Stimulated activated memory B cell treated with anti-CD40 and anti-IgM and Interleukin-4, amounts not matched to agents 10 μg/mL and 1 μg/mL and 100 μg/mL, for 72 hours (primary cell): Measurements from ENCODE around the gene CALML5.

Experiments
- ATAC-seq: fragments of 150-1000 bp; cut with Tn5 transposase; 2 replicates; pipeline ENCODE4 v1.10.0; 2021
- H3K27ac Mint-ChIP-seq: one replicate; pipeline ENCODE4 v1.8.0; 2022; ENCODE audit warnings: mild to moderate bottlenecking, mixed read lengths
- H3K27me3 Mint-ChIP-seq: one replicate; pipeline ENCODE4 v1.8.0; 2022; ENCODE audit warnings: mixed read lengths
- H3K36me3 Mint-ChIP-seq: one replicate; pipeline ENCODE4 v1.8.0; 2022; ENCODE audit warnings: mixed read lengths
- H3K4me1 Mint-ChIP-seq: one replicate; pipeline ENCODE4 v1.8.0; 2022; ENCODE audit warnings: mixed read lengths
- H3K4me3 Mint-ChIP-seq: one replicate; pipeline ENCODE4 v1.8.0; 2022; ENCODE audit warnings: mild to moderate bottlenecking, moderate library complexity, mixed read lengths
- H3K9me3 Mint-ChIP-seq: one replicate; pipeline ENCODE4 v1.8.0; 2022; ENCODE audit warnings: mixed read lengths

The CALML5 gene

GRCh38 chr10:5499493-5500140, at the start of gene CALML5:
Gene CALML5 (minus strand): TSS chr10:5499570. CDS start chr10:5499438, 132 bp downstream.
- no peak within 1 kb of the TSS for H3K27ac Mint-ChIP-seq
- H3K4me3 Mint-ChIP-seq, result no peak within 1 kb of the TSS
- H3K36me3 Mint-ChIP-seq, result no peaks in the 10 kb centered on the region
- H3K4me1 Mint-ChIP-seq, result no peaks in the 10 kb centered on the region
- no peak for ATAC-seq
- peaks cover 32% of the 10 kb centered on the region for H3K27me3 Mint-ChIP-seq
- H3K9me3 Mint-ChIP-seq, result no peaks in the 10 kb centered on the region

GRCh38 chr10:5547931-5548660, 48.7 kb upstream of the CALML5 start:
- H3K4me1 Mint-ChIP-seq, result peaks cover 17% of the 10 kb centered on the region
- peaks cover 6% of the 10 kb centered on the region for H3K27me3 Mint-ChIP-seq
- no peak overlapping the region for H3K27ac Mint-ChIP-seq
- H3K4me3 Mint-ChIP-seq, result no peak overlapping the region
- no peaks in the 10 kb centered on the region for H3K36me3 Mint-ChIP-seq
- no peaks in the 10 kb centered on the region for H3K9me3 Mint-ChIP-seq
- no peak for ATAC-seq

- no peak for ATAC-seq
- Mint-ChIP-seq H3K27me3 (peaks cover under 1% of the 10 kb centered on the region), H3K9me3 (no peaks in the 10 kb centered on the region), H3K36me3 (no peaks in the 10 kb centered on the region), H3K4me1 (peaks cover 12% of the 10 kb centered on the region), H3K4me3 (no peak overlapping the region), H3K27ac (no peak overlapping the region)
These were observed 48.2 kb upstream of the CALML5 start for GRCh38 chr10:5547681-5547930.

DNA sequence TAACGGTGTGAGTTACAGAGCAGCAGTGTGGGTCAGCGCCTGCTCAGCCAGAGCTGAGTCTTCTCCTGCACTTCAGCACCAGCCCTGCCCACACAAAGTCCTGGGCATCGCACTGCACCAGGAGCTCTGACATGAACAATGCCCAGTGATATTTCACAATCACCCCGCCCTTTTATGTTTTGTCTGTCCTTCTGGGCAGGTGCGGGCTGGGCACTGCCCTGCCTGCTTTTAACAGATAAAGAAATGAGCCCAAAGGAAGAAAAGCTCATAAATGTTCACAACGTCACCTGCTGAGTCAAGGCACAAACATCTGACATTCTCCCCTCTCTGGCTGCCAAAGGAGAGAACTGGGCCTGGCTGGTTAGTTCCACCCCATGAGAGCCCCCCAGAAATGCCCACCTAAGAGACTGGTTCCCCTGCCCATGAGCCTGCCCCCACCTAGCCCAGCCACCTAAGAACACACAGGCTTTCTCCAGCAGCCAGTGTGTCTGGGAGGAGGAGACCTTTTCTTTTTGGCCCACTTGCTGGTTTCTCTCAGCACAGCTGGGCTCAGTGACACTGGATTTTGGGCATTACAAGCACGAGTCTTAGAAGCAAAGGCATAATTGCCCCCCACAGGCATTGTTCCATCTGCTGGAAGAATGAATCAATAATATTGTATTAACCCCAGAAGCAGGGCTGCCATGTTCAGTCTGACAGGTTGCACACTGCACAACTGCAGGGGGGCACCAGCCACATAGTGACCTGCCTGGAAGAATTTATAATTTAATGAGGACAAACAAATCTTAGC, 47.7 kb upstream of the CALML5 start:
- Mint-ChIP-seq H3K4me1 (peaks cover 7% of the 10 kb centered on the region), H3K9me3 (peaks cover under 1% of the 10 kb centered on the region), H3K27me3 (no peaks in the 10 kb centered on the region), H3K27ac (no peak overlapping the region), H3K4me3 (no peak overlapping the region), H3K36me3 (no peaks in the 10 kb centered on the region)
- ATAC-seq, result no peak

GRCh38 chr10:5545778-5546710, 46.7 kb upstream of the CALML5 start:
- Mint-ChIP-seq H3K27me3 (peaks cover under 1% of the 10 kb centered on the region), H3K4me3 (no peak overlapping the region), H3K4me1 (no peaks in the 10 kb centered on the region)

DNA sequence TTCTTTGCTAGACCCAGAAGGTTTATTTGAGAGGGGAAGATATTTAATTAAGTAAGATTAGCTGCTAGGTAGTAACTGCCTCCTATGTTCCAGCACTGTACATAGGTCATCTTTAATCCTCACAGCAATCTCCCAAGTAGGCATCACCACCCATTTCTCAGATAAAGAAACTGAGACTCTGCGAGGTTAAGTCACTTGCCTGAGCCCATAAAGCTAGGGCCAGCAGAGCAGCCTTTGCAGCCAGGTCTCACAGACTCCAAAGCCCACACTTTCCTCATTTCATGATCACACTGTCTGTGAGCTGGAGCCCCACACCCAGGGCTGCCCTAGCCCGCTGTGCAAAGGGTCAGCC, 46.0 kb upstream of the CALML5 start:
- H3K36me3 Mint-ChIP-seq, result no peaks in the 10 kb centered on the region
- H3K27me3 Mint-ChIP-seq, result peaks cover 7% of the 10 kb centered on the region
- H3K4me1 Mint-ChIP-seq, result no peaks in the 10 kb centered on the region
- ATAC-seq, result no peak
- peaks cover 3% of the 10 kb centered on the region for H3K9me3 Mint-ChIP-seq
- no peak overlapping the region for H3K27ac Mint-ChIP-seq
- no peak overlapping the region for H3K4me3 Mint-ChIP-seq

More at GRCh38 chr10:5545778-5546710, 46.7 kb upstream of the CALML5 start:
- Mint-ChIP-seq H3K36me3 (no peaks in the 10 kb centered on the region), H3K27ac (no peak overlapping the region), H3K9me3 (peaks cover 3% of the 10 kb centered on the region)
- no peak for ATAC-seq

GRCh38 chr10:5545011-5545410, 45.6 kb upstream of the CALML5 start:
- H3K4me1 Mint-ChIP-seq, result no peaks in the 10 kb centered on the region
- no peak overlapping the region for H3K27ac Mint-ChIP-seq
- peaks cover 3% of the 10 kb centered on the region for H3K9me3 Mint-ChIP-seq
- no peak overlapping the region for H3K4me3 Mint-ChIP-seq
- no peaks in the 10 kb centered on the region for H3K36me3 Mint-ChIP-seq
- peaks cover 10% of the 10 kb centered on the region for H3K27me3 Mint-ChIP-seq
- no peak for ATAC-seq

DNA sequence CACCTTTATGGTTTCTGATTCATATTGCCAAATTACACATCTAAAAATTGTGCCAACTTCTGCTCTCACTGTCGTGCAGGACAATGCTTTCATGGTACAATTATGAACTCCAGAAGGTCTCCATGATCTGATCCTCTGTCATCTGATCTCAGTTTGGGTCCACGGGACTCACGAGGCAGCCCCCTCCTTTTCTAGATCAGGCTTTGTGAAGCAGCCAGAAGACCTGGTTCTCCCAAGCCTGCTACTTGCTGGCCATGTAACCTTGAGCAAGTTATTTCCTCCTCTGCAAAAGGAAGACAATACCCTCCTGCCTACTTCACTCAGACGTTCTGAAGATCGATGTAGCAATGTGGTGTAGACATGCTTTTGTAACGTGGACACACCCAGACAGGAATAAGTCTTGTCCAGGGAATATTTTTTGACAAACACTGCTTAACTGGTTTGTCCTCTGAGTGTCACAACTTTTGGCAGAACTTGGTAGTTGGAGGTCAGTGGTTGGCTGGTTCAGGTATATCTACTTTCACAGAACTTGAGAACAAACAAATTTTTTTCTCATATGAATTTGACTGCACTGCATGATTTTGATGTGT, 44.9 kb upstream of the CALML5 start:
- Mint-ChIP-seq H3K4me1 (peaks cover 3% of the 10 kb centered on the region), H3K27me3 (peaks cover 17% of the 10 kb centered on the region), H3K36me3 (no peaks in the 10 kb centered on the region), H3K9me3 (peaks cover 3% of the 10 kb centered on the region), H3K27ac (no peak overlapping the region), H3K4me3 (no peak overlapping the region)
- no peak for ATAC-seq

DNA sequence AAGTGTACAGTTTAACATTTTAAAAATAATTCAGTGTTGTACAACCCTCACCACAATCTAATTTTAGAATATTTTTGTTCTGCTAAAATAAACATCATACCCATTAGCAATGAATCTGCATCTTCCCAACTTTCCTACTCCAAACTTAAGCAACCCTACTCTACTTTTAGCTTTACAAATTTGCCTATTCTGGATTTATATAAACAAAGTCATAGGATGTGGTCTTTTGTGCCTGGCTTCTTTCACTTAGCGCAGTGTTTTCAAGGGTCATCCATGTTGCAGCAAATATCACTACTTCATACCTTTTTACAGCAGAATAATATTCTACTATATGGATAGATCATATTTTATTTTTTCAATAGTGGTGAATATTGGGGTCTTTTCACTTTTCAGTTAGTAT, 44.3 kb upstream of the CALML5 start:
- Mint-ChIP-seq H3K4me3 (no peak overlapping the region), H3K27me3 (peaks cover 24% of the 10 kb centered on the region), H3K4me1 (peaks cover 6% of the 10 kb centered on the region), H3K9me3 (peaks cover 3% of the 10 kb centered on the region), H3K27ac (no peak overlapping the region), H3K36me3 (no peaks in the 10 kb centered on the region)
- no peak for ATAC-seq

DNA sequence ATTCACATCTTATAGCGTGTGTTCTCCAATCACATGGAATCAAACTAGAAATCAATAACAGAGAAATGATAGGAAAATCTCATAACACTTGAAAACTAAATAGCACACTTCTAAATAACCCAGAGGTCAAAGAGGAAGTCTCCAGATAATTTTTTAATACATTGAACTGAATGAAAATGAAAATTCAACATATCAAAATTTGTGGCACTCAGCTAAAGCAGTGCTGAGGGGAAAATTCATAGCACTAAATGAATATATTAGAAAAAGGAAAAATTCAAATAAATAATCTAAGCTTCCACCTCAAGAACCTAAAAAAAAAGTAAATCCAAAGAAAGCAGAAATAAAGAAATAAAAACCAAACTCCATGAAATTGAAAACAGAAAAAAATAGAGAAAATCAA, 42.7 kb upstream of the CALML5 start:
- Mint-ChIP-seq H3K27ac (no peak overlapping the region), H3K36me3 (no peaks in the 10 kb centered on the region), H3K4me3 (no peak overlapping the region), H3K4me1 (peaks cover 6% of the 10 kb centered on the region), H3K27me3 (peaks cover 40% of the 10 kb centered on the region), H3K9me3 (peaks cover 6% of the 10 kb centered on the region)
- no peak for ATAC-seq

- peaks cover 41% of the 10 kb centered on the region for H3K27me3 Mint-ChIP-seq
- peaks cover 6% of the 10 kb centered on the region for H3K9me3 Mint-ChIP-seq
- ATAC-seq, result no peak
- no peaks in the 10 kb centered on the region for H3K36me3 Mint-ChIP-seq
- H3K27ac Mint-ChIP-seq, result no peak overlapping the region
- H3K4me3 Mint-ChIP-seq, result no peak overlapping the region
- H3K4me1 Mint-ChIP-seq, result peaks cover 6% of the 10 kb centered on the region
These were observed 41.5 kb upstream of the CALML5 start for GRCh38 chr10:5540891-5541290.

- ATAC-seq, result no peak
- H3K9me3 Mint-ChIP-seq, result peaks cover 6% of the 10 kb centered on the region
- H3K36me3 Mint-ChIP-seq, result no peaks in the 10 kb centered on the region
- no peak overlapping the region for H3K4me3 Mint-ChIP-seq
- H3K4me1 Mint-ChIP-seq, result peaks cover 6% of the 10 kb centered on the region
- H3K27me3 Mint-ChIP-seq, result peaks cover 41% of the 10 kb centered on the region
- H3K27ac Mint-ChIP-seq, result no peak overlapping the region
These were observed 40.7 kb upstream of the CALML5 start for GRCh38 chr10:5540080-5540479.

DNA sequence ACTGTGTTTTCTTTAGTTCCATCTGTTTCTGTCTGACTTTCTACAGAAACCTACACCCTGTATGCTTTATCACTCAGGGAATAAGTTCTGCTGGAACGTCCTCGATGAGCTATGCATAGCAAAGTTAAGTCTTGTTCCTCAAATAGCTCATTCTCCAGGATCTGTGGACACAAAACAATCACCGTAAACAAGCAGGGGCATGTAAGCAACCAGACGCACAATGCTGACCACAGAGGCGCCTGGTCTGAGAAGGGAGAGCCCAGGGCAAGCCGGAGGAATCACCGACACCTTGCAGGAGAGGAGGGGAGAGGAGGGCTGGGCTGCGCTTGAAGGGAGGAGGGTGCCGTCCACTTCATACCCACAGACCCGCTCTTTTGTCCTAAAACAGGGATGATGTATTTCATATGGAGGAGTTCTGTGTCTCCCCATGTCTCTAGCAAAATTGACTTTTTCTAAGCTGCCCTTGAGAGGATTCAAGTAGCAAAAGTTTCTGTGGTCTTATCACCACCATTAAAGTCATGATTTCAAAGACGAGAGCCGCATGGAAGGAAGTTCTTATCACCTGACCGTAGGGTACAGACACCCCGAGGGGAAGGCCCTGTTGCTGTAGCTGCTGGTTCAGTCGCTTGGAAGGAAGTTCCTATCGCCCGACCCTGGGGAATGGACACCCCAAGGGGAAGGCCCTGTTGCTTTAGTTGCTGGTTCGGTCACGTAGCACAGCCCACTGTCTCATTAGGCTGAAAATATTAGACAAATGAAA, 39.7 kb upstream of the CALML5 start:
- Mint-ChIP-seq H3K27ac (no peak overlapping the region), H3K36me3 (no peaks in the 10 kb centered on the region), H3K27me3 (peaks cover 41% of the 10 kb centered on the region), H3K4me3 (no peak overlapping the region), H3K9me3 (peaks cover 6% of the 10 kb centered on the region), H3K4me1 (peaks cover 6% of the 10 kb centered on the region)
- ATAC-seq, result peak; percentile 80

- Mint-ChIP-seq H3K27ac (no peak overlapping the region), H3K36me3 (no peaks in the 10 kb centered on the region), H3K4me1 (peaks cover 6% of the 10 kb centered on the region), H3K9me3 (peaks cover 6% of the 10 kb centered on the region), H3K27me3 (peaks cover 45% of the 10 kb centered on the region), H3K4me3 (no peak overlapping the region)
- no peak for ATAC-seq
These were observed 39.1 kb upstream of the CALML5 start for GRCh38 chr10:5538446-5538845.
